Activated T-helper 1 cell treated with anti-CD3 and anti-CD28 coated beads, Interleukin-12 subunit alpha, Interleukin-12 subunit beta, Interleukin-2, Interleukin-4 antibody, amounts not matched to agents 30 ng/mL and 10 ng/mL and 1 ng/mL, durations not matched to agents 14 hours and 24 hours and 36 hours (primary cell): ENCODE results near the gene HSD17B1. TPM values are rescaled to one million over a fixed set of nuclear protein-coding genes. Genes with fewer than 3 reads are reported as not detected.

ENCODE experiments used
- DNase-seq: peaks from one replicate; pipeline ENCODE4 v3.0.0; 2021; ENCODE audit warnings: low spot score
- H3K27ac Mint-ChIP-seq: one replicate; pipeline ENCODE4 v1.8.0; 2021; ENCODE audit warnings: mild to moderate bottlenecking, mixed read lengths
- H3K27me3 Mint-ChIP-seq: one replicate; pipeline ENCODE4 v1.8.0; 2022; ENCODE audit warnings: mild to moderate bottlenecking, moderate library complexity, mixed read lengths; ENCODE audit not compliant: insufficient read depth
- H3K36me3 Mint-ChIP-seq: one replicate; pipeline ENCODE4 v1.8.0; 2021; ENCODE audit warnings: low read depth, mixed read lengths
- H3K4me1 Mint-ChIP-seq: one replicate; pipeline ENCODE4 v1.8.0; 2021; ENCODE audit warnings: low read depth, mixed read lengths
- H3K4me3 Mint-ChIP-seq: one replicate; pipeline ENCODE4 v1.8.0; 2021; ENCODE audit warnings: mild to moderate bottlenecking, moderate library complexity, mixed read lengths
- H3K9me3 Mint-ChIP-seq: one replicate; pipeline ENCODE4 v1.8.0; 2021; ENCODE audit warnings: mixed read lengths
- intact Hi-C: fragments of 100-400 bp; cut with micrococcal nuclease; formaldehyde crosslinking; loops from one replicate; pipeline ENCODE4 v1.15.1; 2024
- total RNA-seq: library from RNA; stranded (reverse); gene quantifications from 2 replicates; pipeline ENCODE4 v1.2.3, GENCODE V29; 2022

Gene HSD17B1
- total RNA-seq, 1 donor from 2014 or later, result 0.78 TPM

DNA sequence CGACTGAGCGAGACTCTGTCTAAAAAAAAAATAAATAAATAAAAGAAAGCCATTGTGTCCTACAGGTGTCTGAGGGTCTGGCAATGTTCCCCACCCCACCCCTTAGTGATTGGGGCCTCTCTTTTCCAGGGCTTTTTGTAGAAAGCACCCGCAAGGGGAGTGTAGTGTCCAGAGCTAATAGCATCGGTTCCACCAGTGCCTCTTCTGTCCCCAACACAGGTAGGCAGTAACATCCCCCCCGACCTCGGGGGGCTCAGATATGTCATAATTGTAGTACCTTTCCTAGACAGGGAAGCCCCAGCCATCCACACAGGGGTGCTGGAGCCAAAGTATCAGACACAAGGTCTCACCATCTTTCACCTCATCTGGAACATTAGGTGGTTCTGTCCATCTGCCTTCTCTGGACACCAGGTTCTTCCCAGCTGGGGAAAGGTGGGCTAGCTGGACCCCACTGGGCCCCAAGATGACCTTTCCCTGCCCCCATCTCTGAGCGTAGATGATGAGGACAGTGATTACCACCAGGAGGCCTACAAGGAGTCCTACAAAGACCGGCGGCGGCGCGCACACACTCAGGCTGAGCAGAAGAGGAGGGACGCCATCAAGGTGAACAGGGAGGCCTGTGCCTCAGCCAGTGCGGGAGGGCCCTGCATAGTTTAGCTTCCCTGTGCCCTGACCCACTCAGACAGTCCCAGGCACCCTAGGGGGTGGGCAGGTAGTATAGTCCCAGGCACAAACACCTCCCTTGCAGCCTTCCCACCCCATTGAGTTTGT lies 15.8 kb downstream of the HSD17B1 start:
- peak overlapping the region; percentile 44 for H3K27ac Mint-ChIP-seq
- intact Hi-C loops, result loop anchor here (10.0 kb wide), 1 partner anchor 416 kb away; the partner anchor contains the start of genes PTGES3L and RUNDC1

GRCh38 chr17:42571435-42572225 lies 18.9 kb downstream of the HSD17B1 start:
- intact Hi-C loops, result loop anchor here (10.0 kb wide), 1 partner anchor 553 kb away; the partner anchor contains the start of gene BRCA1
- Mint-ChIP-seq H3K4me1 (peaks cover 42% of the 10 kb centered on the region), H3K4me3 (no peak overlapping the region), H3K27me3 (no peaks in the 10 kb centered on the region), H3K36me3 (peaks cover 54% of the 10 kb centered on the region), H3K9me3 (no peaks in the 10 kb centered on the region), H3K27ac (no peak overlapping the region)
- no peak for DNase-seq

More for the DNA sequence above, 15.8 kb downstream of the HSD17B1 start:
- Mint-ChIP-seq H3K9me3 (no peaks in the 10 kb centered on the region), H3K4me3 (peak overlapping the region; percentile 89), H3K27me3 (no peaks in the 10 kb centered on the region), H3K4me1 (peaks cover 32% of the 10 kb centered on the region), H3K36me3 (peaks cover 43% of the 10 kb centered on the region)
- DNase-seq, result no peak

GRCh38 chr17:42573095-42573494 lies 20.4 kb downstream of the HSD17B1 start:
- intact Hi-C loops, result loop anchor here (10.0 kb wide), 1 partner anchor 552 kb away; the partner anchor contains the start of gene BRCA1
- H3K4me1 Mint-ChIP-seq, result peaks cover 45% of the 10 kb centered on the region
- no peak overlapping the region for H3K4me3 Mint-ChIP-seq
- no peaks in the 10 kb centered on the region for H3K27me3 Mint-ChIP-seq
- H3K9me3 Mint-ChIP-seq, result no peaks in the 10 kb centered on the region
- H3K36me3 Mint-ChIP-seq, result peaks cover 55% of the 10 kb centered on the region
- DNase-seq, result no peak
- H3K27ac Mint-ChIP-seq, result no peak overlapping the region

- Mint-ChIP-seq H3K27ac (no peak overlapping the region), H3K36me3 (peaks cover 47% of the 10 kb centered on the region), H3K4me1 (peaks cover 49% of the 10 kb centered on the region), H3K27me3 (no peaks in the 10 kb centered on the region), H3K4me3 (no peak overlapping the region), H3K9me3 (no peaks in the 10 kb centered on the region)
- intact Hi-C loops, result loop anchor here (10.0 kb wide), 1 partner anchor 550 kb away; the partner anchor contains the start of gene BRCA1
- DNase-seq, result no peak
These were observed 21.7 kb downstream of the HSD17B1 start for GRCh38 chr17:42574463-42574862.

DNA sequence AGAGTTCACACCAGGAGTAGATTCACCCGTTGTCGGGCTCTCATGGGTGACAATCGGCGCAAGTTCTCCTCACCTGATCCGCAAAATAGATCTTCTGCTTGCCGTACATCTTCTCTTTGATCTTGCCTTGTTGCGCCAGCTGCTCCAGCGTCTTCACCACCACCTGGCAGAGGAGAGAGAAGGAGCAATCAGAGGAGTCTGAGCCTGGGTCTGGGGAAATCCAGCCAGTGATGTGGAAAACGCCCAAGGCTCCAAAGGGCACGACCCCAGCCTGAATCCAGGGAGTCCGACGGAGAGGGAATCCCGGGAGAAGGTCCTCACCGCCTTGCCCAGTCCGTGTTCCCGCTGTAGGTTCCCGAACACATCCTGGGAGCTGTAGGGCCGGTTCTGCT lies 24.4 kb downstream of the HSD17B1 start:
- no peaks in the 10 kb centered on the region for H3K27me3 Mint-ChIP-seq
- H3K36me3 Mint-ChIP-seq, result peaks cover 36% of the 10 kb centered on the region
- peak overlapping the region; percentile 69 for H3K27ac Mint-ChIP-seq
- peak overlapping the region; percentile 98 for H3K4me3 Mint-ChIP-seq
- no peak for DNase-seq
- H3K4me1 Mint-ChIP-seq, result peaks cover 47% of the 10 kb centered on the region
- no peaks in the 10 kb centered on the region for H3K9me3 Mint-ChIP-seq
- intact Hi-C loops, result loop anchor here (1.0 to 10.0 kb wide), 7 partner anchors 10 to 548 kb away; partner anchors contain the start of genes BRCA1, COASY, MLX and NAGLU

DNA sequence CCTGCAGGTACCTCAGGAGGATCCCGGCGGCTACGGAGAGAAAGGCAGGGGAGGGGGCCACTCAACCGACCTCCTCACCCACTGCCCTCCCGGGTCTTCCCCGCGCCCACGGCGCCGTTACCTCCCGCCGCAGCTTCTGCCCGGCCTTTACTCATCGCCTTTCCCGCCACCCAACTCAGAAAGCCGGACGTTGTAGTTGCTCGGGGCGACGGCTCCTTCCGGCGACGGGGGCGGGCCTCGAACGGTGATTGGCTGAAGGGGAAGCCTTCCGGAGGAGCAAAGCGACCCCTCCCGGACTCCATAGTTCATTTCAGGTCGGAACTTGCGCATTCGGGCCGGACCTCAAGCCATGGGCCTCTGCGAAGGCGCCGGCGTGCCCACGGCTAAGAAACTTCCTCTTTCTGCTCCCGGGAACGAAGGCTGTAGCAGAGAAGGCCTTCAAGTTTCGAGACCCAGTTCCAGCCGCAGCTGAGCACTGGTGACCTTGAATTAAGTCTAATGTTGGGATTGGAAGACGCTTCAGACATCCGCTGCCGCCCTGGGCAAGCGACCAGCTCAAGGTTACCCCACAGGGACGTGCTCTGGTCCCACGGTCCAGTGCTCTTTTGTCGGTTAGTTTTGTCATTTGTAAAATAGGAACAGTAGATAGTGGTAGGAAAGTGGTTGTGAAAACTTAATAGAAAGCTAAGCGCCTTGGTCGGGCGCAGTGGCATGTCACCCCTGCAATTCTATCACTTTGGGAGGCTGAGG lies 25.0 kb downstream of the HSD17B1 start, which contains the start of gene PSMC3IP:
Gene PSMC3IP (minus strand): TSS at position 198 of the 750 bp plus-strand sequence. CDS start 43 bp downstream, at position 155.
- H3K27me3 Mint-ChIP-seq, result no peaks in the 10 kb centered on the region
- intact Hi-C loops, result loop anchor here (1.0 to 10.0 kb wide), 10 partner anchors 10 to 547 kb away; partner anchors contain the start of genes BRCA1, COASY, MLX and NAGLU
- H3K9me3 Mint-ChIP-seq, result no peaks in the 10 kb centered on the region
- peak within 1 kb of the TSS; percentile 96 for H3K27ac Mint-ChIP-seq
- DNase-seq, result peak; percentile 92
- peaks cover 47% of the 10 kb centered on the region for H3K4me1 Mint-ChIP-seq
- peaks cover 33% of the 10 kb centered on the region for H3K36me3 Mint-ChIP-seq
- peak within 1 kb of the TSS; percentile 98 for H3K4me3 Mint-ChIP-seq

DNA sequence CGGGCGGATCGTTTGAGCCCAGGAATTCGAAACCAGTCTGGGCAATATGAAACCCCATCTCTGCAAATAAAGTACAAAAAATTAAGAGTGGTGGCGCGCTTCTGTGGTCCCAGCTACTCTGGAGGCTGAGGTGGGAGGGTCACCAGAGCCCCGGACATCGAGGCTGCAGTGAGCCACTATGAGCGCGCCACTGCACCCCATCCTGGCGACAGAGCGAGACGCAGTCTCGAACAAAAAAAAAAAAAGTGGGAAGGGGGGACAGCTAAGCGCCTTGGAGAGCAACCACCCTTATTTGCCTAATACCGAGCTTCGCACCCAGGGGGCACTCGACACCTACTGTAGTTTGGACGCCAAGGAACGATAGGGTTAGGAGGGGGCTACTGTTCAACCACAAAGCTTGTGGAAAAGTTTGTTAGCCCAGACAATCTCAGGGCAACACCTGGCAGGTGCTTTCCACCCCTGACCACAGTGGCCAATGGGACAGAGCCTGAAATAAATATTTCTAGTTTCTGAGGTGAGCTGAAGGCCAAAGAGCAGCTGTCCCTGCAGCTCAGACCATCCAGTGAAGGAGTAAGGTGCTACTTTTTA lies 25.7 kb downstream of the HSD17B1 start:
- peak overlapping the region; percentile 96 for H3K27ac Mint-ChIP-seq
- peaks cover 33% of the 10 kb centered on the region for H3K36me3 Mint-ChIP-seq
- H3K4me1 Mint-ChIP-seq, result peaks cover 46% of the 10 kb centered on the region
- intact Hi-C loops, result loop anchor here (1.0 to 10.0 kb wide), 5 partner anchors 101 to 546 kb away; partner anchors contain the start of gene BRCA1
- H3K4me3 Mint-ChIP-seq, result peak overlapping the region; percentile 98
- no peaks in the 10 kb centered on the region for H3K27me3 Mint-ChIP-seq
- no peaks in the 10 kb centered on the region for H3K9me3 Mint-ChIP-seq
- peak; percentile 61 for DNase-seq

- H3K36me3 Mint-ChIP-seq, result peaks cover 27% of the 10 kb centered on the region
These were observed 27.2 kb downstream of the HSD17B1 start for GRCh38 chr17:42579794-42580551.

DNA sequence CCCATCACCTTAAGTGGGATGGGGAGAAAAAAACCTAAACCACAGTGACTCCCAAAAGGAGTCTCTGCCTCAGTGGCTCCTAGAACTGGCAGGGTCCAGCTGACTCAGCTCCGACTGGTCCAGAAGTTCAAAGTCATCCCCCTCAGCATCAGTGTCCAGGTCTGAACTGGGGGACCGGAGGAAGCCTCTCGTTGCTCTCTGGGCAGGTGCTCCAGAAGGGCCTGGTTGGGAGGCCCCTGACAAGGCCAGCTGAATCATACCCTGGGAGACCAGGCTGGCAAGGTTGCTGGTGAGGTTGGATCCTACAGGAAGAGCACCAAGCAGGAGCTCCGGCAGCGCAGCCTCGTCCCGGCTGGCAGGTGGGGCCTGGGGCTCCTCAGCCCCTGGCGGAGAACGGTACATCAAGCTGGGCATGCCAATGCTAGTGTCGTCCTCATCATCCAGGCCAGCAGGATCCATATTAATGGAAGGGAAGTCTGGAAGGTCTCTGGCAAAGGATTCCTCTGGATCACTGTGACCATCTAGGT lies 29.1 kb downstream of the HSD17B1 start:
- no peaks in the 10 kb centered on the region for H3K27me3 Mint-ChIP-seq

More at GRCh38 chr17:42579794-42580551, 27.2 kb downstream of the HSD17B1 start:
- H3K4me1 Mint-ChIP-seq, result peaks cover 38% of the 10 kb centered on the region
- H3K4me3 Mint-ChIP-seq, result peak overlapping the region; percentile 76
- intact Hi-C loops, result loop anchor here (5.0 to 10.0 kb wide), 2 partner anchors 347 to 545 kb away; partner anchors contain the start of gene BRCA1
- H3K9me3 Mint-ChIP-seq, result no peaks in the 10 kb centered on the region
- DNase-seq, result no peak
- H3K27ac Mint-ChIP-seq, result no peak overlapping the region
- no peaks in the 10 kb centered on the region for H3K27me3 Mint-ChIP-seq

DNA sequence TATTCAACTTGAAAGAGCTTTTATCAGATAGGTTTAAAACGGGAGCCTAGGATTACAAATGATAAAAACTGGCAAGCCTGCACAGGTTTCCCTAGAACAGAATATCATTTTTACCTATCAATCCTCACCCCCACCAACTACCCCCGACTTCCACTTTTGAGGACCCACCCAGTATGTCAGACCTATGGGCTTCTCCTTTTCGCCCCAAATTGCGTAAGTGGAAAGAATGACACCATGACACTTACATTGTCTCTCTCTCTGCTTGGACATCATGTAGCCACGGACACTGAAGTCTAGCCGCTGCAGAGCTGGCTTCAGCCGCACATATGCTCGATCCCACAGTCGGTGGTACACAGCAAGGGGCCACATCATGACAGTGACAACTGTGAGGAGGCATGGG lies 32.2 kb downstream of the HSD17B1 start:
- no peak for DNase-seq
- no peaks in the 10 kb centered on the region for H3K9me3 Mint-ChIP-seq
- no peak overlapping the region for H3K4me3 Mint-ChIP-seq
- peaks cover under 1% of the 10 kb centered on the region for H3K4me1 Mint-ChIP-seq
- H3K27me3 Mint-ChIP-seq, result no peaks in the 10 kb centered on the region
- no peak overlapping the region for H3K27ac Mint-ChIP-seq
- peaks cover 39% of the 10 kb centered on the region for H3K36me3 Mint-ChIP-seq
- intact Hi-C loops, result no loop called here

More for the DNA sequence above, 29.1 kb downstream of the HSD17B1 start:
- Mint-ChIP-seq H3K9me3 (no peaks in the 10 kb centered on the region), H3K27ac (no peak overlapping the region), H3K4me1 (peaks cover 22% of the 10 kb centered on the region), H3K36me3 (peaks cover 25% of the 10 kb centered on the region), H3K4me3 (no peak overlapping the region)
- no peak for DNase-seq
- intact Hi-C loops, result no loop called here

GRCh38 chr17:42585353-42585752 lies 32.6 kb downstream of the HSD17B1 start:
- no peaks in the 10 kb centered on the region for H3K4me1 Mint-ChIP-seq
- peaks cover 39% of the 10 kb centered on the region for H3K36me3 Mint-ChIP-seq
- no peaks in the 10 kb centered on the region for H3K9me3 Mint-ChIP-seq
- H3K27ac Mint-ChIP-seq, result no peak overlapping the region
- H3K4me3 Mint-ChIP-seq, result no peak overlapping the region
- no peak for DNase-seq
- intact Hi-C loops, result no loop called here
- no peaks in the 10 kb centered on the region for H3K27me3 Mint-ChIP-seq
